KOPT-K1 (cell line): ENCODE results near the gene LSAMP.
"Not testable (repeated sequence)": the region's sequence is repeated elsewhere in the genome, so short reads cannot be mapped to it uniquely, and the experiment has no call there.

Experiments
- H3K27ac ChIP-seq: fragments of 200-600 bp; sonication (generic); 2 replicates; pipeline ENCODE4 v1.5.1; 2016; ENCODE audit warnings: antibody characterized with exemption, mild to moderate bottlenecking, low read depth, low read length; ENCODE audit not compliant: poor library complexity, severe bottlenecking
- H3K36me3 ChIP-seq: fragments of 200-600 bp; sonication (generic); 2 replicates; pipeline ENCODE4 v1.5.1; 2017; ENCODE audit warnings: antibody characterized with exemption, mild to moderate bottlenecking, low read length, moderate library complexity; ENCODE audit not compliant: insufficient read depth
- H3K9me3 ChIP-seq: fragments of 200-600 bp; sonication (generic); 2 replicates; pipeline ENCODE4 v1.5.1; 2017; ENCODE audit warnings: antibody characterized with exemption, low read length, mild to moderate bottlenecking; ENCODE audit not compliant: insufficient read depth, poor library complexity, severe bottlenecking

The LSAMP gene

DNA sequence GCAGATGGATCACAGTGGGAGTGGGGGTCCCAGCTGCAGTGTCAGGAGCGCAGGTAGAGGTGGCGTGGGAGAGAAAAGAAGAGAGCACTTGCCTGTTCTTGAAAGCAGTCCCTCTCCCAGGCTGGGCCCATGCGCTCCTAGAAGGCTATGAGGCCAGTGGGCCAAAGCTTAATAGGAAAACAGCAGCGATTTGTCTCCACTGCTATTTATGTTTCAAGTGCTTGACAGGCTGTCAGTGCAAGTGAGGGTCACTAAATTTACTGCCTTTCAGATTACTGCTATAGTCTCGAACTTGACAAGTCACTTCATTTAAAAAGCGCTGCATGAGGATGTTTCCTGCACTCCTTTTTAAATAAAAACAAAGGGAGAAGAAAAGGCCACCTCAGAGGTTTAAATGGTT is 582.4 kb downstream of the LSAMP start:
- no peak overlapping the region for H3K27ac ChIP-seq
- H3K9me3 ChIP-seq: no peaks in the 10 kb centered on the region
- H3K36me3 ChIP-seq: no peaks in the 10 kb centered on the region

GRCh38 chr3:115862099-115862498 is 583.2 kb downstream of the LSAMP start:
- no peaks in the 10 kb centered on the region for H3K36me3 ChIP-seq
- no peak overlapping the region for H3K27ac ChIP-seq
- H3K9me3 ChIP-seq: no peaks in the 10 kb centered on the region

GRCh38 chr3:115861166-115861733 is 584.0 kb downstream of the LSAMP start:
- Histone ChIP-seq H3K27ac (no peak overlapping the region), H3K36me3 (no peaks in the 10 kb centered on the region), H3K9me3 (no peaks in the 10 kb centered on the region)

DNA sequence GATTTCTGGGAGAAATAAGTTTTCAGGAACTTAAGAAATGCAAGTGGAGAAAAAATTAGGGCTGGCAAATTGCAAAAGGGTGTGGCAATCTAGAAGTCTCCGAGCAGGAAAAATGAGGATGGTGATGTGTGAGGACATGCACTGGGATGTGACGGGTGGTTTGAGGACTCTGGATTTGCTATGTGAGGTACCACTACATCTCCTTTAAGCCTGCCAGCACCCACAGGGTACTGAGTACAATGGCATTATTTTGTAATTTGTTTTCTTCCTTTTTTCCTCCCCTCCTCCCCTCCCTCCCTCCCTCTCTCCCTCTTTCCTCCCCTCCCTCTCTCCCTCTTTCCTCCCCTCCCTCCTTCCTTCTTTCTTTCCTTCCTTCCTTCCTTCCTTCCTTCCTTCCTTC is 584.5 kb downstream of the LSAMP start:
- Histone ChIP-seq H3K36me3 (no peaks in the 10 kb centered on the region), H3K9me3 (no peaks in the 10 kb centered on the region), H3K27ac (no peak overlapping the region)

DNA sequence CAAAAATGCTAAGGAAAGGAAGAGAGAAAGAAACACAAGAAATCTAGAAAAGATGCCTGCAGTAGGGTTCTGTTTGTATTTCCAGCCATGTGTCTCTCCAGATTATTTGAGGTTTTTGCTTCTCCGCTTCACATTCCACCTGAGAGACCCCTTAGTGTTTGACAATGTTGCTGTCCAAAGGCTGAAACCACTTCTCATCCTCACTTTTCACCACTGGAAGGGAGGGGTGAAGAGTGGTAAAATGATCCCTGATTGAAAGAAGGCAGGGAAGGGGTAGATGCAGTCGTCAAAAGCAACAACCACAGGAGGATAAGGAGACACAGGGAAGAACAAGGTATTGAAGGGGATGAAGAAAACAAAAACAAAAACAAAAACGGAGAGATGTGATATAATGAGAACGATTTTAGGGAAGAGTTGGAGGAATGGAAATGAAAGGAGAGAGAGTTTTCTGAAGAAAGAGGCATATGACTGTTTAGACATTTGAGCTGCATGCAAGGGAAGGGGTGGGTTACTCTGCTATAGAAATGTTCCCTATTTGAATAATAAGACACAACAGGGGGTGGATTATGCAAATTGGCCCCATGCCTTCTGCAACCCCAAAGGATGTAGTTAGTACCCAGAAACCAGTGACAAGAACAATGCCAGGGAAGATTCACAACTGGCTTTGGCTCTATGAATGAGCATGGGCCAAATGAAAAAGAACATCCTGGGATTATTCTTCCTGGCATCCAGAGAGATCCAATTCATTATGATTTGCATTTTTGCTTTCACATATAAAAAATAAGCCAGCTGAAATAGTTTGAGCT is 586.1 kb downstream of the LSAMP start:
- no peaks in the 10 kb centered on the region for H3K9me3 ChIP-seq
- no peaks in the 10 kb centered on the region for H3K36me3 ChIP-seq
- H3K27ac ChIP-seq: no peak overlapping the region

DNA sequence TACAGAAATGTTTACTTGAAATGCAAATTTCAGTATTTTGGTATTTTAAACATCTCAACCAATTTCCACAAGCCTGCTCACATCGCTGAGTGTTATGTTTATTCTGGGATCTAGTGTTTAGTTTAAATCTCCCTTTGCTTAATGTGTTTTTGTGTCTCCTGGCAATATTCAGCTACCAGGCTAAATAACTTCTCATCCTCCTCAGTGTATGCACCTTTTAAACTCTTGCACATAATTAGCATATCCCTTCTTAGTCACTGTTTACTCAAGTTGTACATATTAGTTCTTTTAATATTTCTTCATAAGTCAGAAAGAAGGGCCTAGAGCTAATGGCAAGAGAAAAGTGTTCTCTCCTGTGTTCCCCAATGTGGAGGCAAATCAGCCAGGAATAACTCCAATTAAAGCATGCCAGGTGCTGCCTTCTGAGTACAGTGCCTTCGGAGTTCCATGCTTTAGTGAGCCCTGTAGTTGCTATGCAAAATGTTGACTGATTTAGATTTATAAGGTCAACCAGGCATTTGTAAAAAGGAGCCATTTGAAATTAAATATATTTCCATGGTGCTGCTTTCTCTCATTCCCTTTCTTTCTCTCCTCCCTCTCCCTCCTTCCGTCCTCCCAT is 587.7 kb downstream of the LSAMP start:
- Histone ChIP-seq H3K27ac (no peak overlapping the region), H3K36me3 (no peaks in the 10 kb centered on the region), H3K9me3 (no peaks in the 10 kb centered on the region)

GRCh38 chr3:115855911-115856310 is 589.4 kb downstream of the LSAMP start:
- H3K36me3 ChIP-seq: no peaks in the 10 kb centered on the region
- no peak overlapping the region for H3K27ac ChIP-seq
- H3K9me3 ChIP-seq: no peaks in the 10 kb centered on the region

GRCh38 chr3:115853104-115853503 is 592.2 kb downstream of the LSAMP start:
- H3K9me3 ChIP-seq: no peaks in the 10 kb centered on the region
- no peaks in the 10 kb centered on the region for H3K36me3 ChIP-seq
- no peak overlapping the region for H3K27ac ChIP-seq

- Histone ChIP-seq H3K36me3 (no peaks in the 10 kb centered on the region), H3K27ac (no peak overlapping the region), H3K9me3 (no peaks in the 10 kb centered on the region)
Observed at GRCh38 chr3:115852278-115852677, 593.0 kb downstream of the LSAMP start.

GRCh38 chr3:115851571-115851970 is 593.7 kb downstream of the LSAMP start:
- H3K9me3 ChIP-seq: no peaks in the 10 kb centered on the region
- H3K36me3 ChIP-seq: no peaks in the 10 kb centered on the region

GRCh38 chr3:115848641-115849040 is 596.6 kb downstream of the LSAMP start:
- H3K36me3 ChIP-seq: no peaks in the 10 kb centered on the region
- H3K9me3 ChIP-seq: no peaks in the 10 kb centered on the region
- H3K27ac ChIP-seq: no peak overlapping the region

More at GRCh38 chr3:115851571-115851970, 593.7 kb downstream of the LSAMP start:
- no peak overlapping the region for H3K27ac ChIP-seq

DNA sequence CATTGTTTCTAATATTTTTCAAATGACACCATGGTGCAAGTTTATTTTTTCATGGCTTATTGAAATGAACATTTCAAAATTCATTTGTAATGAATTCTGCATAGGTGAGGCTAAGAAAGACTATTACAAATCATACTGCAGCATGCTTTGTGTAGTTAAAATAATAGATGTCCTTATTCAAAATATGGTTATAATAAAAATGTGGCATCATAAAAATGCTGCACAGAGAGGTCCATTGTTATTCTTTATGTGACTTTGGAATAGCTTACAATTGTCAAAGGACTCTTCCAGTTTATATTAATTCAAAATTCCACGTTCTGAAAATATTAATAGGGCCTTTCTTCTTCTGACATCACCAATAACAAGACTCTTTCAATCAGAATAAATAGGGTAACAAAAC is 599.3 kb downstream of the LSAMP start:
- Histone ChIP-seq H3K9me3 (no peaks in the 10 kb centered on the region), H3K36me3 (no peaks in the 10 kb centered on the region)

DNA sequence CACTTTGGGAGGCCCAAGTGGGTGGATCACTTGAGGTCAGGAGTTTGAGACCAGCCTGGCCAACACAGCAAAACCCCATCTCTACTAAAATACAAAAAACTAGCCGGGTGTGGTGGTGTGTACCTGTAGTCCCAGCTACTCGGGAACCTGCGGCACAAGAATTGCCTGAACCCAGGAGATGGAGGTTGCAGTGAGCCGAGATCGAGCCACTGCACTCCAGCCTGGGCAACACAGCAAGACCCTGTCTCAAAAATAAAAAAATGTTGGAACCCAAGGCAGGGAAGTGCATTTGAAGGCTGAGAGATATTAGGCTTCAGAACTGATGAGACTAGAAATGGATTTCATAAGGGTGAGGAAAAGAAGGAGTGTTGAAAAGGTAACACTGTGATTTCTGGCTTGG is 600.6 kb downstream of the LSAMP start:
- not testable (repeated sequence) for H3K9me3 ChIP-seq, H3K27ac ChIP-seq, H3K36me3 ChIP-seq

More for the DNA sequence above, 599.3 kb downstream of the LSAMP start:
- no peak overlapping the region for H3K27ac ChIP-seq

GRCh38 chr3:115843206-115843605 is 602.1 kb downstream of the LSAMP start:
- no peaks in the 10 kb centered on the region for H3K9me3 ChIP-seq
- H3K27ac ChIP-seq: no peak overlapping the region
- H3K36me3 ChIP-seq: no peaks in the 10 kb centered on the region

DNA sequence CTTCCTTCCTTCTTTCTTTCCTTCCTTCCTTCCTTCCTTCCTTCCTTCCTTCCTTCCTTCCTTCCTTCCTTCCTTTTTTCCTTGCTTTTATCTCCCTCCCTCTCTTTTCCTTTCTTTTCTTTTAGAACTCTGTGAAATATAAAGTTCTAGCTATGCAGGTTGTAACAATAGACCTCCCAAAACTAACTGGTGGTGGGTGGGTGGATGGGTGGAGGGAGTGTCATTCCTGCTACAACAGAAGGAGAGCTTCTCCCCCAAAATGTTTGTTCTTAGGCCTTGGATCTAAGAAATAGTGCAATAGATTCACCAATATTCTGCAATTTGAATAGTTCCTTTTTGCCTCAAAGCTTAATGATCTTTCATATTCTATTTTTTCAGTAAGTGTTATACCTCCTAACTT is 606.0 kb downstream of the LSAMP start:
- H3K36me3 ChIP-seq: no peaks in the 10 kb centered on the region

DNA sequence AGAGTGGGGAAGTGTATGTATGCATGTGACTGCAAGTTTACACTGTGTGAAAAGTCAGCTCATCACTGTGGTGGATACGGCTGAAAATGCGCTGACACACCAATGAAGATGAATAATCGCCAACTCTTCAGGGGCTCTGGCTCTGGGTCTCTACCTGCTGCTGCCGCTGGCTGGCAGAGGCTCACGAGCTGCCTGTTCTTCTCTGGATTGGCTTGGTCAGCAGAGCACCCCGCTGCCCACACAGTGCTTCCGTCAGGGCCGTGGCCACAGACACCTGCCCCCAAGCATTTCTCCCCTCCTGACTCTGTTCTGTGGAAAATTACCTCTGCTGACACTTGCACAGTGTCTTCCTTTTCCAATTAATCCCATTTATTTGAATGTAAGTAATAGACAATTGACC is 606.5 kb downstream of the LSAMP start:
- Histone ChIP-seq H3K36me3 (no peaks in the 10 kb centered on the region), H3K9me3 (no peaks in the 10 kb centered on the region), H3K27ac (no peak overlapping the region)

More for the DNA sequence above, 606.0 kb downstream of the LSAMP start:
- no peaks in the 10 kb centered on the region for H3K9me3 ChIP-seq
- no peak overlapping the region for H3K27ac ChIP-seq
